ENCODE results near the gene ADCK2.
"Not testable (repeated sequence)": the region's sequence is repeated elsewhere in the genome, so short reads cannot be mapped to it uniquely, and the experiment has no call there.

The ADCK2 gene

DNA sequence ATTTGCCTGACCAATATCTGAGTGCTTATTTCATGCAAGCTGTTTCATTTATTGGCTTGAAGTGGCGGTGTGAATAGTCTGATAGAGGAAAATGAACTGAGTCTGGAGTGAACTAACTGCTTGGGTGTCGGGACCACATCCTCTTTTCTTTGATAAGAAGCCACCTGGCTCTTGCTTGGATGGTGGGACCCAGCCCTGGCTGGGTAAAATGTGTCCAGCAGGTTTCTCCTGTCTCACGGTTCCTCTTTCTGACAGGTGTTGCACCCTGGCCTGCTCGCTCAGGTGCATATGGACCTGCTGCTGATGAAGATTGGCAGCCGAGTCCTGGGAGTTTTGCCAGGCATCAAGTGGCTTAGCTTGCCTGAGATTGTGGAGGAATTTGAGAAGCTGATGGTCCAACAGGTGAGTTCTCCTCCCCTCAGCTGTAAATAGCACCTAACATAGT lies 1.6 kb downstream of the ADCK2 start:
- H3K4me1 ChIP-seq (ENCODE audit: control insufficient read depth, insufficient read depth, low read length): peaks cover 30% of the 10 kb centered on the region
- H3K9me3 ChIP-seq (ENCODE audit: control insufficient read depth in 2 of 2, low read length in 2 of 2): no peaks in the 10 kb centered on the region
- H3K9ac ChIP-seq (ENCODE audit: low read length in 2 of 2): peak overlapping the region in 1 of 2 donors; percentile 13
- H3K27me3 ChIP-seq (ENCODE audit: control insufficient read depth in 1 of 2, insufficient read depth in 2 of 2, low read length in 2 of 2): no peaks in the 10 kb centered on the region
- H3K36me3 ChIP-seq (ENCODE audit: control insufficient read depth in 2 of 2, insufficient read depth in 2 of 2, low read length in 2 of 2): peaks cover 3 to 11% of the 10 kb centered on the region in 2 donors
- H3K27ac ChIP-seq (ENCODE audit: low read length): peak overlapping the region; percentile 37
- H3K4me3 ChIP-seq (ENCODE audit: low read length in 2 of 2): peak overlapping the region; percentile 9 to 82

DNA sequence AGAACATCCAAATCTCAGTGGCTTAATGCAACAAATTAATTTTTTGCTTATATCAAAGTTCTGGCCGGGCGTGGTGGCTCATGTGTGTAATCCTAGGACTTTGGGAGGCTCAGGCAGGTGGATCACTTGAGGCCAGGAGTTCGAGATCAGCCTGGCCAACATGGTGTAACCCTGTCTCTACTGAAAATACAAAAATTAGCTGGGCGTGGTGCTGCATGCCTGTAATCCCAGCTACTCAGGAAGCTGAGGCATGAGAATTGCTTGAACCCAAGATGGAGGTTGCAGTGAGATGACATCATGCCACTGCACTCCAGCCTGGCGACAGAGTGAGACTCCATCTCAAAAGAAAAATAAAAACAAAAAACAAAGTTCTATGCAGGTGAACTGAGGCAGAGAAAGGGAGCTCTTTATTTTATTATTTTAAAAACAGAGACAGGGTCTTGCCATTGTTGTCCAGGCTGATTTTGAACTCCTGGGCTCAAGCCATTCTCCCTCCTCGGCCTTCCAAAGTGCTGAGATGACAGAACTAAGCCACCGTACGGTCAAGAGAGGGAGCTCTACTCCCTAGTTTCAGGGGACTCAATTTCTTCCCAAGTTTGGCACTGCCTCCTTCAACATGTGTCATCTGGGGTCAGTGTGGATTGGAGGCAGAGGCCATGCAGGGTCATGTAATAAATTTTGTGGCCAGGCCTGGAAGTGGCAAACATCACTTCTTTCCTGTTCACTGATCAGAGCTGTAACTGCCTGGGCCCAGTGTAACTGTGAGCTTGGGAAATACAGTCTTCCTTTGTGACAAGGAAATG lies 2.4 kb downstream of the ADCK2 start:
- Histone ChIP-seq H3K4me3 (ENCODE audit: low read length in 2 of 2) (no peak overlapping the region), H3K27ac (ENCODE audit: low read length) (no peak overlapping the region), H3K9me3 (ENCODE audit: control insufficient read depth in 2 of 2, low read length in 2 of 2) (no peaks in the 10 kb centered on the region), H3K36me3 (ENCODE audit: control insufficient read depth in 2 of 2, insufficient read depth in 2 of 2, low read length in 2 of 2) (peaks cover 3 to 11% of the 10 kb centered on the region in 2 donors), H3K9ac (ENCODE audit: low read length in 2 of 2) (peak overlapping the region in 1 of 2 donors; percentile 6), H3K27me3 (ENCODE audit: control insufficient read depth in 1 of 2, insufficient read depth in 2 of 2, low read length in 2 of 2) (no peaks in the 10 kb centered on the region), H3K4me1 (ENCODE audit: control insufficient read depth, insufficient read depth, low read length) (peaks cover 30% of the 10 kb centered on the region)

DNA sequence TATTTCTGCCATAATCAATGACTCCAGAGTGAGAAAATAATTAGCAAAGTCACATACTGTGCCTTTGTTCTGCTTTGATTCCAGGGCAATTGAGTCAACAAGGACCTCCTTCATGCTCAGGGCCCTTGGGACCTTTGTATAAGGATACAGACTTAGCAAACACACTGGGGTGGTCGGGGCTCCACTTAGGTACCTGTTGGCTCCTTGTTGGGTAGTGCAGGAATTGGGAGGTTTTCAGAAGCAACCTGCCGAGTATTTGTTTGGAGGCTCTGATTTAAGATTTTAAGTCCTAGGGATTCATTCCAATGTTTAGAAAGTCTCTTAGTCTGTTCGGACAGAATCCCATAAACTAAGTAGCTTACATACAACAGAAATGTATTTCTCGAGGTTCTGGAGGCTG lies 3.0 kb downstream of the ADCK2 start:
- H3K36me3 ChIP-seq (ENCODE audit: control insufficient read depth in 2 of 2, insufficient read depth in 2 of 2, low read length in 2 of 2): peaks cover 3 to 14% of the 10 kb centered on the region in 2 donors
- peaks cover 30% of the 10 kb centered on the region for H3K4me1 ChIP-seq (ENCODE audit: control insufficient read depth, insufficient read depth, low read length)
- H3K9me3 ChIP-seq (ENCODE audit: control insufficient read depth in 2 of 2, low read length in 2 of 2): no peaks in the 10 kb centered on the region
- H3K9ac ChIP-seq (ENCODE audit: low read length in 2 of 2): peak overlapping the region in 1 of 2 donors; percentile 6
- no peak overlapping the region for H3K27ac ChIP-seq (ENCODE audit: low read length)
- H3K27me3 ChIP-seq (ENCODE audit: control insufficient read depth in 1 of 2, insufficient read depth in 2 of 2, low read length in 2 of 2): no peaks in the 10 kb centered on the region
- H3K4me3 ChIP-seq (ENCODE audit: low read length in 2 of 2): no peak overlapping the region

DNA sequence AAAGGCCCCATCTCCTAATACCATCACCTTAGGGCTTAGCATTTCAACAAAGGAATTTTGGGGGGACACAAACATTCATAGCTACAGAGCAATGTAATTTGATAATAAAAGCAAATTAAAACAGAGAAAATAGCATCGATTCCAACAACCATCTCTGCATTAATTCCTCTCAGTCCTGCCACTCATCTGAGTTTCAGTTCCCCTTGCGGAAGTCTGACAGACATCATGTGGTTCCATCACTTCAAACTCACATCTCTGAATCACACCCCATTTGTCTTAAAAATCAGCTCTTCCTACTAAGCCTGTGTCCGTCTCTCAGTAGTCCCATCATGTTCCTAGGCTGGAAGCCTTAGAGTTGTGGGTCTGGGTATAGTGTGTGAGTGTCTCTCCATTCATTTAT lies 3.6 kb downstream of the ADCK2 start:
- peaks cover 30% of the 10 kb centered on the region for H3K4me1 ChIP-seq (ENCODE audit: control insufficient read depth, insufficient read depth, low read length)
- peaks cover 3 to 17% of the 10 kb centered on the region in 2 donors for H3K36me3 ChIP-seq (ENCODE audit: control insufficient read depth in 2 of 2, insufficient read depth in 2 of 2, low read length in 2 of 2)
- H3K27me3 ChIP-seq (ENCODE audit: control insufficient read depth in 1 of 2, insufficient read depth in 2 of 2, low read length in 2 of 2): no peaks in the 10 kb centered on the region
- no peak overlapping the region for H3K9ac ChIP-seq (ENCODE audit: low read length in 2 of 2)
- H3K4me3 ChIP-seq (ENCODE audit: low read length in 2 of 2): no peak overlapping the region
- no peaks in the 10 kb centered on the region for H3K9me3 ChIP-seq (ENCODE audit: control insufficient read depth in 2 of 2, low read length in 2 of 2)
- H3K27ac ChIP-seq (ENCODE audit: low read length): no peak overlapping the region

DNA sequence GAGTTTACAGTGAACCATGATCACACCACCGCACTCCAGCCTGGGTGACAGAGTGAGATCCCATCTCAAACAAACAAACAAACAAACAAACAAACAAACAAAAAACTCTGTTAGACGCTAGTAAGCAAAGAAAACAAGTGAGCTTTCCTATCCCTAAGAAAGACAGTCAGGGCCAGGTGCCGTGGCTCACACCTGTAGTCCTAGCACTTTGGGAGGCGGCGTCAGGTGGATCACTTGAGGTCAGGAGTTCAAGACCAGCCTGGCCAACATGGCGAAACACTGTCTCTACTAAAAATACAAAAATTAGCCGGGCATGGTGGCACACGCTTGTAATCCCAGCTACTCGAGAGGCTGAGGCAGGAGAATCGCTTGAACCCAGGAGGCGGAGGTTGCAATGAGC lies 4.2 kb downstream of the ADCK2 start:
- not testable (repeated sequence) for H3K4me3 ChIP-seq (ENCODE audit: low read length in 2 of 2); H3K27me3 ChIP-seq (ENCODE audit: control insufficient read depth in 1 of 2, insufficient read depth in 2 of 2, low read length in 2 of 2); H3K9ac ChIP-seq (ENCODE audit: low read length in 2 of 2); H3K27ac ChIP-seq (ENCODE audit: low read length); H3K9me3 ChIP-seq (ENCODE audit: control insufficient read depth in 2 of 2, low read length in 2 of 2)
- Histone ChIP-seq H3K36me3 (ENCODE audit: control insufficient read depth in 2 of 2, insufficient read depth in 2 of 2, low read length in 2 of 2) (peaks cover 4 to 20% of the 10 kb centered on the region in 2 donors), H3K4me1 (ENCODE audit: control insufficient read depth, insufficient read depth, low read length) (peaks cover 30% of the 10 kb centered on the region)

DNA sequence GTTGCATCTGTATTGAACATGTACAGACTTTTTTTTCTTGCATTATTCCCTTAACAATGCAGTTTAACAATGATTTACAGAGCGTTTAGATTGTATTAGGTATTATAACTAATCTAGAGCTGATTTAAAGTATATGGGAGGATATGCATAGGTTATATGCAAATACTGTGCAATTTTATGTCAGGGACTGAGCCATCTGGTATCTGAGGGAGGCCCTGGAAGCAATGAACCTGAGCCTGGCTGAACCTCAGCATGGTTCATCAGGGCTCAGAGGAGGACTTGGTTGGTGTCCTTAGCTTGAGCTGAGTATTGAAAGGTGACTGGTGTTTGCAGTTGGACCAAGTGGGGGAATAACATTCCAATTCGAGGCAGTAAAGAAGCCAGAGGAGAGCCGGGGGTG lies 4.8 kb downstream of the ADCK2 start:
- Histone ChIP-seq H3K27ac (ENCODE audit: low read length) (no peak overlapping the region), H3K36me3 (ENCODE audit: control insufficient read depth in 2 of 2, insufficient read depth in 2 of 2, low read length in 2 of 2) (peaks cover 7 to 24% of the 10 kb centered on the region in 2 donors), H3K9me3 (ENCODE audit: control insufficient read depth in 2 of 2, low read length in 2 of 2) (no peaks in the 10 kb centered on the region), H3K9ac (ENCODE audit: low read length in 2 of 2) (no peak overlapping the region), H3K4me1 (ENCODE audit: control insufficient read depth, insufficient read depth, low read length) (peaks cover 27% of the 10 kb centered on the region), H3K27me3 (ENCODE audit: control insufficient read depth in 1 of 2, insufficient read depth in 2 of 2, low read length in 2 of 2) (no peaks in the 10 kb centered on the region), H3K4me3 (ENCODE audit: low read length in 2 of 2) (no peak overlapping the region)

DNA sequence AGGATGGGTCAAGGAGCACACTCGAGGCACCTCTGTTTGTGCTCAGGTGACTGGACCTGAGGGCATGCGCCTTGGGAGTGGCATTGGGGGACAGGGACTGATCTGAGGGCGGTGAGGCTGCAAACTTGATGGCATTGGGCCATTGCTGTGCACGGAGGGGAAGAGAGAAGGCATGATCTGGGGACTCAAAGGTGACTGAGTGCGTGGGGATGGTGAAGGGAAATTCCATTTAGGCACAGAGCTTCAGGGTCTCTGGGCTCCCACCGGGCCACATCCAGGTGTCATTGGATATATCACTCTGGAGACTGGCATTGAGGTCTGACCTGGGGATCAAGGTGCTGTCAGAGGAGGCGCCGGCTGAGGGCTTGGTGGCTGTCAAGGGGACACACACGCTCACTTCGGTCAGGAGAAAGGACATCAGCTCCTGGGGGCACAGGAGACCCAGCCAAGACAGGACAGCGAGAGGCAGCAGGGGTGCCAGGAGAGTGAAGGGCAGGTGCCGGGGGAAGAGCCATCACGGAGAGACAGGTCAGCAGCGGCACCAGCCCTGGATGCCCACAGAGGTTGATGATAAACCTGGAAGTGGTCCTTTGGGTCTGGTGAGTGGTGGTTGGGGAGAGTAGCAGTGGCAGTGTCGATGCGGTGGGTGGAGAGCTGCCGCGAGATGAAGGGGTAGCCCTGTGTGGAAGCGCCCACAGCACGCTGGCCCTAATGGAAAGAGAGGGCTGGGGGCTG lies 5.5 kb downstream of the ADCK2 start:
- Histone ChIP-seq H3K9me3 (ENCODE audit: control insufficient read depth in 2 of 2, low read length in 2 of 2) (no peaks in the 10 kb centered on the region), H3K4me1 (ENCODE audit: control insufficient read depth, insufficient read depth, low read length) (peaks cover 24% of the 10 kb centered on the region), H3K36me3 (ENCODE audit: control insufficient read depth in 2 of 2, insufficient read depth in 2 of 2, low read length in 2 of 2) (peaks cover 7 to 26% of the 10 kb centered on the region in 2 donors), H3K27me3 (ENCODE audit: control insufficient read depth in 1 of 2, insufficient read depth in 2 of 2, low read length in 2 of 2) (no peaks in the 10 kb centered on the region), H3K9ac (ENCODE audit: low read length in 2 of 2) (no peak overlapping the region), H3K4me3 (ENCODE audit: low read length in 2 of 2) (no peak overlapping the region), H3K27ac (ENCODE audit: low read length) (no peak overlapping the region)

DNA sequence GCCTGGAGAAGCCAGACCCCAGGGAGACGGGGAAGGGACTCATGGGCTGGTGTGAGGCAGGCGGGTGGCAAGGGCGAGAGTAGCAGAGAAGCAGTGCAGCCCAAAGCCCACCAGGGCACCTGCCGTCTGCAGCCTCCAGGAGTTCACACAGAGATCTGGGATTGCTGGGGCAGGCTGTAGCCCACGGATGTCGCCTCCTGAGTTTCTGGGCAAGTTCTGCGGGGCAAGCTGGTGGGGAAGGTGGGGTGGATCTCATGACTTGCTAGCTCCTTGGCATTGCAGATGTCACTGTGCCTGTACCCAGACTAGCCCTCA lies 6.0 kb downstream of the ADCK2 start:
- Histone ChIP-seq H3K4me1 (ENCODE audit: control insufficient read depth, insufficient read depth, low read length) (peaks cover 19% of the 10 kb centered on the region), H3K36me3 (ENCODE audit: control insufficient read depth in 2 of 2, insufficient read depth in 2 of 2, low read length in 2 of 2) (peaks cover 7 to 28% of the 10 kb centered on the region in 2 donors), H3K27me3 (ENCODE audit: control insufficient read depth in 1 of 2, insufficient read depth in 2 of 2, low read length in 2 of 2) (no peaks in the 10 kb centered on the region), H3K27ac (ENCODE audit: low read length) (no peak overlapping the region), H3K9me3 (ENCODE audit: control insufficient read depth in 2 of 2, low read length in 2 of 2) (no peaks in the 10 kb centered on the region), H3K9ac (ENCODE audit: low read length in 2 of 2) (no peak overlapping the region), H3K4me3 (ENCODE audit: low read length in 2 of 2) (no peak overlapping the region)

DNA sequence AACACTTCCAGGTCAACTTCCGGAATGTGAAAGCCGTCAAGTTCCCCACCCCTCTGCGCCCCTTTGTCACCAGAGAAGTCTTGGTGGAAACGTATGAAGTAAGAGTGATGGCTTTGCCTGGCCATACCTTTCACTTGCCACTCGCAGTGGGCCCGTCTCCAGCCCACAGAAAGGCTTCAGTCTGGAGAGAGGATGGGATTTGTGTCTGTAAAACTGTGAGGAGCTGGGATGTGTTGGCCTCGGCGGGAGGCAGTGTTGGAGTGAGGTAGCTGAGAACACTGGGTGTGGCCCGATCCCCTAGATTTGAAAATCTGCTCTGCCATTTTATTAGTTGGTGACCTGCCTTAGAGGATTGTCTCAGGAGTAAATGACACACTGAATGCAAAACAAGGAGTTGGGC lies 6.4 kb downstream of the ADCK2 start:
- Histone ChIP-seq H3K27ac (ENCODE audit: low read length) (no peak overlapping the region), H3K9me3 (ENCODE audit: control insufficient read depth in 2 of 2, low read length in 2 of 2) (no peaks in the 10 kb centered on the region), H3K9ac (ENCODE audit: low read length in 2 of 2) (no peak overlapping the region), H3K4me3 (ENCODE audit: low read length in 2 of 2) (no peak overlapping the region), H3K4me1 (ENCODE audit: control insufficient read depth, insufficient read depth, low read length) (peaks cover 15% of the 10 kb centered on the region), H3K36me3 (ENCODE audit: control insufficient read depth in 2 of 2, insufficient read depth in 2 of 2, low read length in 2 of 2) (peaks cover 10 to 32% of the 10 kb centered on the region in 2 donors), H3K27me3 (ENCODE audit: control insufficient read depth in 1 of 2, insufficient read depth in 2 of 2, low read length in 2 of 2) (no peaks in the 10 kb centered on the region)

DNA sequence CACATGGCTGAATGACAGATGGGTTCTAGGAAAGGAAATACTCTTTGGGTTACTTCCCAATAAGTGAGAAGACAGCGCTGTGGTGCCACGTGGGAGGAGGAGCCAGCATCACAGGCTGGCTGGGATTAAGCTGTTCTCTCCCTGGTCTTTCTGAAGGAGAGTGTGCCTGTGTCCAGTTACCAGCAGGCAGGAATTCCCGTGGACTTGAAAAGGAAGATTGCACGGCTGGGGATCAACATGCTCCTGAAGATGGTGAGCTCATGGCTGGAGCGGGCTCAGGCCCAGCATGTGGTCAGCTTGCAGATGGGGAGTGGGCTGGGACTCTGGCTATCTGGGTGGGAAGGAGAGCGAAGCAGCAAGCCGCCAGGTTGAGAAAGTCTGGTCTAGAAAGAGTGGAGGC lies 8.1 kb downstream of the ADCK2 start:
- H3K9me3 ChIP-seq (ENCODE audit: control insufficient read depth in 2 of 2, low read length in 2 of 2): no peaks in the 10 kb centered on the region
- no peak overlapping the region for H3K27ac ChIP-seq (ENCODE audit: low read length)
- peaks cover 10 to 37% of the 10 kb centered on the region in 2 donors for H3K36me3 ChIP-seq (ENCODE audit: control insufficient read depth in 2 of 2, insufficient read depth in 2 of 2, low read length in 2 of 2)
- no peaks in the 10 kb centered on the region for H3K27me3 ChIP-seq (ENCODE audit: control insufficient read depth in 1 of 2, insufficient read depth in 2 of 2, low read length in 2 of 2)
- H3K9ac ChIP-seq (ENCODE audit: low read length in 2 of 2): no peak overlapping the region
- H3K4me3 ChIP-seq (ENCODE audit: low read length in 2 of 2): no peak overlapping the region
- H3K4me1 ChIP-seq (ENCODE audit: control insufficient read depth, insufficient read depth, low read length): no peaks in the 10 kb centered on the region

DNA sequence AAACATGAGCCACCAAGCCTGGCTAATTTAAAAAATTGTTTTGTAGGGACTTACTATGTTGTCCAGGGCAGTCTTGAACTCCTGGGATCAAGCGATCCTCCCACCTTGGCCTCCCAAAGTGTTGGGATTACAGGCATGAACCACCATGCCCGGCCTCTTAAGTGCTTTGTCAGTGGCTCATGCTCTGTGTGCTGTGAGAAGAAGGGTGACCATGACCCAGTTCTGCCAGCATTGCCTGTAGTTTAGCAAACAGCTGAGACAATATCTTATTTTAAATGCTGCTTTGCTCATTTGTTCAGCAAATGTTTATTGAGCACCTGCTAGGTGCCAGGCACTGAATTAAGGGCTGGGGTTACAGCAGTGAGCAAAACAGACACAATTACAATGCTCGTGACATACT lies 9.0 kb downstream of the ADCK2 start:
- no peak overlapping the region for H3K4me3 ChIP-seq (ENCODE audit: low read length in 2 of 2)
- no peaks in the 10 kb centered on the region for H3K9me3 ChIP-seq (ENCODE audit: control insufficient read depth in 2 of 2, low read length in 2 of 2)
- no peaks in the 10 kb centered on the region for H3K27me3 ChIP-seq (ENCODE audit: control insufficient read depth in 1 of 2, insufficient read depth in 2 of 2, low read length in 2 of 2)
- H3K4me1 ChIP-seq (ENCODE audit: control insufficient read depth, insufficient read depth, low read length): no peaks in the 10 kb centered on the region
- peaks cover 11 to 36% of the 10 kb centered on the region in 2 donors for H3K36me3 ChIP-seq (ENCODE audit: control insufficient read depth in 2 of 2, insufficient read depth in 2 of 2, low read length in 2 of 2)
- no peak overlapping the region for H3K27ac ChIP-seq (ENCODE audit: low read length)
- no peak overlapping the region for H3K9ac ChIP-seq (ENCODE audit: low read length in 2 of 2)

All from stomach smooth muscle (tissue), 2 donors.